HuH-7 (cell line): Measurements from ENCODE around the gene SULF2.

ENCODE experiments used
- DNase-seq: peaks from one replicate; pipeline ENCODE4 v3.0.0; 2011; ENCODE audit warnings: low spot score

SULF2 gene

GRCh38 chr20:47684306-47685080 lies 100.8 kb downstream of the SULF2 start:
- DNase-seq: no peak

GRCh38 chr20:47682916-47683315 lies 102.4 kb downstream of the SULF2 start:
- DNase-seq: no peak

GRCh38 chr20:47682028-47682783 lies 103.1 kb downstream of the SULF2 start:
- no peak for DNase-seq

- no peak for DNase-seq
Measured at GRCh38 chr20:47680804-47681529, 104.3 kb downstream of the SULF2 start.

- no peak for DNase-seq
Measured at GRCh38 chr20:47679462-47679861, 105.8 kb downstream of the SULF2 start.

- no peak for DNase-seq
Measured at GRCh38 chr20:47678536-47678935, 106.7 kb downstream of the SULF2 start.

- DNase-seq: peak; percentile 88
Measured at GRCh38 chr20:47677635-47678453, 107.4 kb downstream of the SULF2 start.

GRCh38 chr20:47676912-47677634 lies 108.2 kb downstream of the SULF2 start:
- DNase-seq: no peak

GRCh38 chr20:47676219-47676721 lies 109.0 kb downstream of the SULF2 start:
- DNase-seq: no peak

GRCh38 chr20:47675190-47676142 lies 109.8 kb downstream of the SULF2 start:
- no peak for DNase-seq

- no peak for DNase-seq
Measured at GRCh38 chr20:47674686-47675085, 110.6 kb downstream of the SULF2 start.

GRCh38 chr20:47674145-47674544 lies 111.1 kb downstream of the SULF2 start:
- DNase-seq: no peak

GRCh38 chr20:47673671-47673955 lies 111.7 kb downstream of the SULF2 start:
- DNase-seq: no peak

- no peak for DNase-seq
Measured at GRCh38 chr20:47672886-47673670, 112.2 kb downstream of the SULF2 start.

GRCh38 chr20:47672166-47672565 lies 113.1 kb downstream of the SULF2 start:
- no peak for DNase-seq

GRCh38 chr20:47670913-47671312 lies 114.4 kb downstream of the SULF2 start:
- no peak for DNase-seq

GRCh38 chr20:47669927-47670890 lies 115.1 kb downstream of the SULF2 start:
- no peak for DNase-seq

- no peak for DNase-seq
Measured at GRCh38 chr20:47669489-47669888, 115.8 kb downstream of the SULF2 start.
